ENCODE data around the gene SIAH2.

GRCh38 chr3:150761831-150762661, 923 bp downstream of the SIAH2 start:
- TF ChIP-seq POLR2A (IDR thresholded peaks at IDR 0.05): peak; percentile 56
- TF ChIP-seq CTCF (IDR thresholded peaks at IDR 0.05): no peak

All from ovary (tissue), 3 donors.